Bone marrow (tissue), 2 donors: Measurements from ENCODE around the gene KIF9.
"Not testable (repeated sequence)": the region's sequence is repeated elsewhere in the genome, so short reads cannot be mapped to it uniquely, and the experiment has no call there.

ENCODE experiments used
- DNase-seq, 2 donors: peaks; one replicate each; lab custom pipeline; 2025; lab: John Stamatoyannopoulos, UW

KIF9 gene

GRCh38 chr3:47250309-47251060, 32.1 kb downstream of the KIF9 start:
- peak in 1 of 2 donors; percentile 15 for DNase-seq

DNA sequence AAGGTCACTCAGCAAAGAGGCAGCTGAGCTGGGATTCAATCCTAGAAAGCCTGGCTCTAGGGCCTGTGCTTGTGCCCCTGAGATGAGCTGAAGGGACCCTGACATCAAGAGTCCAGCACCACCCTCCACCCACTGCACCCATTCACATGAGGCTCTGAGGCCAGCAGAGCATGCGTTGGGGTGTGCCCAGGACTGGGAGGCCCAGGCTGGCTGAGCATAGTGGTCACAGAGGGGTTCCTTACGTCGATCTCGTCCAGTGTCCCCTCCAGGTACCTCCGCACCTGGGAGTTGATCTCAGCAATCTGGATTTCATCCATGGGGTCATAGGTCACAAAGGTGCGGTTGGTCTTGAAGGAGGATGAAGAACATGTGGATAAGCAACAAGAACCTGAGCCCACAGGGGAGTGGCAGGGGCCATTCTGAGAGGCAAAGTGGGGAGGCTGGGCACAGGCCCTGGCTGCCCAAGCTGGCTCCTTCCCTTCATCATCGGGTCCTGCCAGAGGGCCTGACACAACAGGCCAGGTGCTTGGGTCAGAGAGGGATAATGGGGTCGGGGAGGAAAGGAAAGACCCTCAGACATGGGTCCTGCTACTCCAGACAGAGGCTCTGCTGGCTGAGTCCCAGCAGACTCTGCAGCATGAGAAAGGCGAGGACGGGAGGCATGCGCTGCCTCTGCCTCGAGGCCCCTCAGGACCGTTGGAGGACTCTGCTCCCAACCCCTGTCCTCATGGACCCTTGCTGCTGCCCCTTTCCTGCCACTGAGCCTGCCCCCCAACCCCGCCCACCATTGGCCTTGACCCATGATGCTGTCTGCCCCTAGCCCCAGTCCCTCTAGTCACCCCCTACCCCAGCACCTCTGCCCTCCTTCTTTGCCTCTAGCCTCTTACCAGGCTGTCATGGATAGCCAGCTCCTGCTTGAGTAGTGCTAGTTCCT, 35.2 kb downstream of the KIF9 start:
- DNase-seq: no peak

DNA sequence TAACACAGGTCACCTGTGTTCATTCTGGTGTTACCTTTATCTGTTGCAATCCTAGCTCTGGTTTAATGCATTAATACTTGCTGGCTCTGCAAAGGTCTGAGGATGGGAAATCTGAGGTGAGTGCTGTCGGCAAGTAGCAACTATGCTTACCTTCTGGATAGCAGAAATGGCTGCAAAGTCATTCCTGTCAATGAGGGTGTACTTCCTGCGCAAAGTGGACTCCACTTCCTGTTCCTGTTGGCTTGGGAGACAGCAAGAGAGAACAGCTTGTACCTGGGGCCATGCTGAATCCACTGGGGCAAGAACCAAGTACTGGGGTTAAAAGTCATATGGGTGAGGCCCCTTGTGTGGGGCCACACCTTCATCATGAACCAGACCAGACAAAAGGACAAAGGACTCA, 37.3 kb downstream of the KIF9 start:
- DNase-seq: no peak

DNA sequence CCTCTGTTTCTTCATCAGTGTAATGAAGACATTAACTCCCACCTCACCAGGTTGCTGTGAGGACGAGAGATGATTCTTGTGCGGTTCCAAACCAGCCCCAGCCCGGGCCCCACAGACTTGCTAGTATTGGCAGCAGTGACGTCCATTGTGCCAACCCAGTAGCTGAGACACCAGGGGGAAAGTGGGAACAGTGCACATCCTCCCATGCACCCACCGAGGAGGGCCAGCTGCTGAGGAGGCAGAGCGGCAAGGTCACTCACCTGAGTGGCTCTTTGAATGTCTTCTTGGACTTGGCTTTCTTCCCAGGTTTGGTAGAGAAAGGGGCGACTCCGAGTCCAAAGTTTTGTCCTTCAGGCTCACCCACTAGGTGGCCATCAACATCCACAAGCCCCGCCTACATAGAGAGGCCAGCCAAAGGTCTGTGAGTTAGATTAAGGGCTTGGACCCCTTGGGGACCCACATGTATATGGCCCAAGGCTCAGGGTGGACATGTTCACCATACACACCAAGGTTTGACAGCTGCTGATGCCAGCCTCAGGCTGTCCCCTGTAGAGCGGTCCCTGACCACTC, 38.0 kb downstream of the KIF9 start:
- no peak for DNase-seq

DNA sequence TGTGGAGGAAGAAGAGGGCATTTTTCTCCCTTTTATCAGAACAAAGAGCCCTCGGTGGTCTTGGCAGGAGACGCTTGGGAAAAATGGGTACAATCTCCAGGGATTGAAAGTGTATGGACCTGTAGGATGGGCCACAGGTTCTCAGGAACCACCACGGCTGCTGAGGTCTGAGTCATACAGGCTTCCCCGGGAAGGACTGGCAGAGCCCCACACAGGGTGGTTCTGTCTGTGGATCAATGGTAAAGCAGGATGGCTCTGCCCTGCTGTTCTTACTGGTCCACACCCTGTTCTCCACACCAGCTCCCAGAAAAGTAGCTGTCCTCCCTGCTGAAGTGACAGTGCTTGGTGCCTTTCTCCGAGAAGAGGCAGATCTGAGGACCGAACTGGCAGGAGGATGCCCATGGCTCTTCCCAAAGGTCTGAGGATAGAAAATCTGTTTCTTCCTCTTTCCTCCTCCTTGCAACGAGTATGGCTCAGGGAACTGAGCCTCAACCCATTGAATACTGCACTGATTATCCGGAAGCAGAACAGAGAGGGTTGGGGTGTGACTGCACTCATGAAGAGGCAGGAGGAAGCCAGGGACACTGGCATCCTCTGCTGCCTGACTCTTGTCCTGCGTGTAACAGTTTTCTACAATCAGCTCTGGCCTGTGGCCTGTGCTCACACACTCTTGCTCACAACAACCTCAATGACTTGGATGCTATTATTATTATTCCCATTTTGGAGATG, 39.0 kb downstream of the KIF9 start:
- DNase-seq: no peak

DNA sequence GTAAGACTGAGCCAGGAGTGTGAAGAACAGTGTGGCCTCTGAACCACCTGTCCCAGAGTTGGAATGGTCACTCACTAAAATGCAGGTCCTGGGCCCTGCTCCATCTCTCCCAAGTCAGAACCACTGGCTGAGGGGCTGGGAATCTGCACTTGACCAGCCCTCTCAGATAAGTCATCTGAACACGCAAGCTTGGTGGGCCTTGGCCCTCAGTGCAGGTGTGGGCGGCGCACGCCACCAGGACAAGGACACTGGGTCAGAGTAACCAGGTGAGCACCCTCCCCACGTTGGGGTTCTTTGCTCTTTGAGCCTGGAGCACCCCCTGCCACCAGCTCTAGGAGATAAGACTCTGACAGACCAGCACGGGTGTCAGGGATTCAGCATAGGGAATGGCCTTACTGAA, 42.7 kb downstream of the KIF9 start:
- DNase-seq: no peak

GRCh38 chr3:47238017-47238416, 44.6 kb downstream of the KIF9 start:
- DNase-seq: no peak

GRCh38 chr3:47228088-47228487, 54.5 kb downstream of the KIF9 start:
- DNase-seq: no peak

- no peak for DNase-seq
Measured at GRCh38 chr3:47227678-47228077, 54.9 kb downstream of the KIF9 start.

DNA sequence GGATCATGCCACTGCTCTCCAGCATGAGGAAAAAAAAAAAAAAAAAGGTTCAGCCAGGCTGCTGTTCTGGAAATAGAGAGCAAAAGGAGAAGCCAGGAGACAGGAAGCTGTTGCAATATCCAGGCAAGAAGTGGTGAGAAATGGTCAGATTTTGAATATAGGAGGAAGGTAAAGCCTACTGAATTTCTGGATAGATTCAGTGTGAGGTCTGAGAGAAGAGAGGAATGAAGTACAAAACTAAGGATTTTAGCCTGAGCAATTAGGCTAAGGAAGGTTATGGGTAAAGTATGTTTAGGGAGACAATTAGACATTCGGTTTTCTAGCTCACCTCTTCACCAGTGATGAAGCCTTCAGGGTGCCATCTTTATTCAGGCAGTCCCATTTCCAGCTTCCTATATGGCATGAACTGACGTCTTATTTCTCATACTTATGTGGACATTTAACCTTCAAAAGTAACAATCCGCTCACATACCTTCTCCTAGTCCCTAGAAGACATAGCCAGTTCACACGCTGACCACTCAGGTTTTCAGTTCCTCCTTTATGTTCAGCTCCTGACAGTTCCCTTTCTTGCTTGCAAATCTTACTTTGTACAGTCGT, 57.2 kb downstream of the KIF9 start:
- peak in 1 of 2 donors; percentile 23 for DNase-seq

- DNase-seq: no peak
Measured at GRCh38 chr3:47223755-47224154, 58.8 kb downstream of the KIF9 start.

- DNase-seq: no peak
Measured at GRCh38 chr3:47221798-47222197, 60.8 kb downstream of the KIF9 start.

GRCh38 chr3:47210863-47211405, 71.7 kb downstream of the KIF9 start:
- no peak for DNase-seq

- not testable (repeated sequence) for DNase-seq
Measured at GRCh38 chr3:47206022-47206421, 76.6 kb downstream of the KIF9 start.

- no peak for DNase-seq
Measured at GRCh38 chr3:47204875-47205274, 77.7 kb downstream of the KIF9 start.

DNA sequence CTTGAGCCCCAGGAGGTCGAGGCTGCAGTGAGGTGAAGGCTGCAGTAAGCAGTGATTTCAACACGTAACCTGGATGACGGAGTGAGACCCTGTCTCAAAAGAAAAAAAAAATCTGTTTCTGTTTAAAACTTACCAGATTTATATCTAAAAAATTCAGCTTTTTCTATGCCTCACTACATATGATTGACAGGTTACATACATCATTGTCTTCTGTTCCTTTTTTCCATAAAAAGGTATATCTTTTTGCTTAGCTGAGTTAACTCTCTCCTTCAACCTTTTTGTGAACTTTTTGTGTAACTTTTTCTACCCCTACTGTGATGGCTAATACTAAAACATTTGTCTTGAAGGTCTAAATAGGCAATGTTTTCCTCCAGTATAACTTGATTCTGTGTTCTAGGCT, 80.1 kb downstream of the KIF9 start:
- no peak for DNase-seq

GRCh38 chr3:47197287-47197686, 85.3 kb downstream of the KIF9 start:
- DNase-seq: no peak

GRCh38 chr3:47194994-47195393, 87.6 kb downstream of the KIF9 start:
- no peak for DNase-seq

DNA sequence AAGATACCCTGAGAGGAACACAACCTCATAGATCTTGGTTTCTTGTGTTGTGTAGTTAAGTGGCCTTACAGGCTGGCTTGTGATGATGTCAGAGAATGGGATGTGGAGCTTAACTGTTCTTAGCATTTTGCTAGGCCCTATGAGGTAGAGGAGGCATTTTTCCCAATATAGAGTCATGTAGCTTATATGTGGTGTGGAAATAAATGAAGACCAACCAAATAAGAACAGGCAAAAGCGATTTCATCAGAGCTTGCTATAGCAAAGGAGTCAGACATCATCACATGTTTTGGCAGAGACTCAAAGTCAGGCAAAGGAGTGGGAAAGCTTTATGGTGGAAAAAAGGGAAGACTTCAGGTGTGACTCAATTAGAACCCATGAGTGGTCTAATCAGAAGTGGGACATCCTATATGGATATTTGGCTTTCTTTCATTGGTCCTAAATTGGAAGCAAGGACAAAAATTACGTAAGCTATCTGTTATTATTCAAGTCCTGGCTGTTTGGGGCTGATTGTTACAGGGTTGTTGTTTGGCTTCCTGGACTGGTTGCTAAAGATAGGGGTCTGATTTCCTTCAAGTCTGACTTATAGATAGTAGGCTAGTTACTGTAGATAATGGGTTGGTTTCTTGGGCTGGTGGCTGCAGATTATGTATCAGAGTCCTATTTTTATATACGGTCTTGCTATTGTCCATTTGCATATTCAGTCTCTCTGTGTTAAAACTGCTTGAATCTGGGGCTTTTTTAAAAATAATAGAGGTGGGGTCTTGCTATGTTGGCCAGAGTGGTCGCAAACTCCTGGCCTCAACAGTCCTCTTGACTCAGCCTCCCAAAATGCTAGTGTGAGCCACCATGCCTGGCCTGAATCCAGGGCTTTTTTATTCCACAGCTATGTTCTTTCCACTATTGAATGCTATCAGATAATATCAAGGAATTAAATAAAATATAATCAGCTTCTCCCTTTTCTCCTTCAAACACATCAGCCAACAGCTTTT, 88.4 kb downstream of the KIF9 start:
- no peak for DNase-seq

DNA sequence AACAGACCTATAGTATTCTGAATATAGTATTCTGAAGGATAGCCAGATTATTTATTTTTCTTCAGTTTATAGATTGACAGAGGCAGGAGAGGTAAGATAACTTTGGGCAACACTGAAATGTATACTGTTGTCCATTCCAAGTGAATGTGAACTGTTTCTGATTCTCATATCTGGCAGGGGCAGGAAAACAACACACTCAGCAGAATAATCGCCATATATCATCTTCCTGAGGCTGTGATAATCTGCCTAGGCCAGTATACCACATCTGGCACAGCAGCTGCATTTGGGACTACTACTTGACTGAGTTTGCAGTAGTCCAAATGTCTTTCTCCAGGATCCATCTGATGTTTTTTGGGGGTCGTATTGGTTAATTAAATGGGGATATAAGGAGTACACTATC, 96.3 kb downstream of the KIF9 start:
- DNase-seq: no peak
